T-cell (primary cell): ENCODE data around the gene PBLD. TPM values are rescaled to one million over a fixed set of nuclear protein-coding genes. Genes with fewer than 3 reads are reported as not detected.
"Not testable (repeated sequence)": the region's sequence is repeated elsewhere in the genome, so short reads cannot be mapped to it uniquely, and the experiment has no call there.

Experiments used
- ATAC-seq, 4 experiments: fragments of 200-7000 bp in 3 of 4; fragments of 150-1000 bp in 1 of 4; cut with Tn5 transposase; replicated peaks in 1 of 4; 1 replicate in 3 of 4; 2 replicates in 1 of 4; pipeline ENCODE4 v1.10.0; 2021; ENCODE audit warnings: moderate library complexity in 3 of 4, mild to moderate bottlenecking in 2 of 4, moderate number of reproducible peaks in 1 of 4
- CTCF ChIA-PET, 2 donors: fragments of 300-600 bp; sonication (Branson Sonifier 250); formaldehyde crosslinking; loops; one replicate each; lab custom pipeline; 2022; ENCODE audit warnings: antibody characterized with exemption in 2 of 2; lab: Charles Lee
- POLR2A ChIA-PET, 2 donors: fragments of 300-600 bp; sonication (Branson Sonifier 250); formaldehyde crosslinking; loops; one replicate each; lab custom pipeline; 2022; ENCODE audit warnings: antibody characterized with exemption in 2 of 2; lab: Charles Lee
- DNase-seq, 35 experiments: peaks; one replicate each; pipeline versions ENCODE4 v3.0.0 to v3.0.0-alpha.2; 2013 to 2023
- H3K27ac ChIP-seq: one replicate; pipeline ENCODE4 v1.5.1; 2013; ENCODE audit warnings: low read length
- H3K27me3 ChIP-seq, 2 experiments: replicated peaks in 1 of 2; 1 replicate in 1 of 2; 2 replicates in 1 of 2; pipeline versions ENCODE4 v1.6.1 to v1.7.0; 2013; ENCODE audit warnings: low read length in 1 of 2, mixed read lengths in 1 of 2; ENCODE audit not compliant: control insufficient read depth in 2 of 2, insufficient read depth in 2 of 2; ENCODE audit errors: extremely low read depth in 1 of 2
- H3K36me3 ChIP-seq, 2 donors: 1 replicate in 1 of 2; 2 replicates in 1 of 2; pipeline versions ENCODE4 v1.6.1 to v1.7.0; 2013; ENCODE audit warnings: low read length in 1 of 2; ENCODE audit not compliant: control insufficient read depth in 2 of 2, insufficient read depth in 1 of 2; ENCODE audit errors: extremely low read depth in 1 of 2
- H3K4me1 ChIP-seq, 2 experiments: 1 replicate in 1 of 2; 2 replicates in 1 of 2; pipeline versions ENCODE4 v1.6.1 to v1.7.0; 2013; ENCODE audit warnings: low read length in 2 of 2, mixed read lengths in 1 of 2; ENCODE audit not compliant: insufficient read depth in 2 of 2, control insufficient read depth in 1 of 2; ENCODE audit errors: extremely low read depth in 1 of 2
- H3K4me3 ChIP-seq, 2 donors: 1 replicate in 1 of 2; 2 replicates in 1 of 2; pipeline versions ENCODE4 v1.5.1 to v1.7.0; 2013; ENCODE audit warnings: mild to moderate bottlenecking in 2 of 2, low read length in 1 of 2, moderate library complexity in 1 of 2; ENCODE audit not compliant: control insufficient read depth in 1 of 2; ENCODE audit errors: extremely low read depth in 1 of 2
- H3K9me3 ChIP-seq: 2 replicates; pipeline ENCODE4 v1.7.0; 2013
- H3K27ac Mint-ChIP-seq, 2 donors: one replicate each; pipeline ENCODE4 v1.8.0; 2020 to 2021; ENCODE audit warnings: mild to moderate bottlenecking in 2 of 2, mixed read lengths in 2 of 2
- H3K27me3 Mint-ChIP-seq, 2 donors: one replicate each; pipeline ENCODE4 v1.8.0; 2021 to 2022; ENCODE audit warnings: mixed read lengths in 2 of 2
- H3K36me3 Mint-ChIP-seq: one replicate; pipeline ENCODE4 v1.8.0; 2021; ENCODE audit warnings: mixed read lengths
- H3K4me1 Mint-ChIP-seq, 3 donors: one replicate each; pipeline ENCODE4 v1.8.0; 2020 to 2022; ENCODE audit warnings: mixed read lengths in 3 of 3, mild to moderate bottlenecking in 1 of 3
- H3K4me3 Mint-ChIP-seq, 3 donors: one replicate each; pipeline ENCODE4 v1.8.0; 2020 to 2022; ENCODE audit warnings: mild to moderate bottlenecking in 3 of 3, mixed read lengths in 3 of 3, moderate library complexity in 3 of 3
- H3K9me3 Mint-ChIP-seq, 3 donors: one replicate each; pipeline ENCODE4 v1.8.0; 2020 to 2022; ENCODE audit warnings: mixed read lengths in 3 of 3
- WGBS: methylation state at CpG from one replicate; pipeline ENCODE4 v1.1.5; 2013; ENCODE audit warnings: missing lambda C conversion rate; ENCODE audit not compliant: insufficient coverage; 5-methylcytosine and 5-hydroxymethylcytosine counted together
- total RNA-seq, 35 experiments: library from RNA in 6 of 35; stranded (reverse) in 6 of 35; fragments of 120-200 nt in 1 of 35; gene quantifications; one replicate each; pipeline versions ENCODE4 v1.2.1 to v1.2.4 and lab custom pipeline; 2013 to 2026

The PBLD gene
- total RNA-seq, 5 donors from 2014 or later (not counting 1 experiment from before 2014, with no cell fraction given), result 1.3 to 3.4 (median 1.9) TPM

DNA sequence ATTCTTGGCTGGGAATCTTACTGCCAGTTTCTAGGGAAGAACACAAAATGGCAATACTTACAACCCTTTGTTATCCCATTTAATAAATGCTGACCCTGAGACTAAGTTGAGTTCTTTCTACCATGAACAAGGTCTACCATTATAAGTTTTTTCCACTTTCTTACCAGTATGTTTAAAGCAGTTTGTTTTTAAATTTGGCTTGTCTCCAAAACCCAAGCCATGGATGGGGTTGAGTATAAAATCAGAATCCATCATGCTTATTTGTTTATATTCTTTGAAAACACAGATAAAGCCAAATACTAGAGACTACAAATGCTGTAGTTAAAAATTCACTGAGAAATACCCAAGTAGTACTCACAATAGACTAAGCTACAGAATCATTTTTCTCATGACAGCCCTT is 42.0 kb downstream of the PBLD start:
- no peaks in the 10 kb centered on the region for H3K36me3 ChIP-seq
- Mint-ChIP-seq H3K27me3 (no peaks in the 10 kb centered on the region), H3K27ac (no peak overlapping the region), H3K36me3 (no peaks in the 10 kb centered on the region), H3K4me3 (no peak overlapping the region), H3K4me1 (no peaks in the 10 kb centered on the region), H3K9me3 (no peaks in the 10 kb centered on the region)
- DNase-seq (no peak), ATAC-seq (no peak)
- no peaks in the 10 kb centered on the region for H3K9me3 ChIP-seq
- H3K27ac ChIP-seq, result no peak overlapping the region
- H3K4me3 ChIP-seq, result no peak overlapping the region
- ChIA-PET CTCF (no interaction called here), POLR2A (no interaction called here)
- no peaks in the 10 kb centered on the region for H3K27me3 ChIP-seq
- H3K4me1 ChIP-seq, result no peaks in the 10 kb centered on the region

DNA sequence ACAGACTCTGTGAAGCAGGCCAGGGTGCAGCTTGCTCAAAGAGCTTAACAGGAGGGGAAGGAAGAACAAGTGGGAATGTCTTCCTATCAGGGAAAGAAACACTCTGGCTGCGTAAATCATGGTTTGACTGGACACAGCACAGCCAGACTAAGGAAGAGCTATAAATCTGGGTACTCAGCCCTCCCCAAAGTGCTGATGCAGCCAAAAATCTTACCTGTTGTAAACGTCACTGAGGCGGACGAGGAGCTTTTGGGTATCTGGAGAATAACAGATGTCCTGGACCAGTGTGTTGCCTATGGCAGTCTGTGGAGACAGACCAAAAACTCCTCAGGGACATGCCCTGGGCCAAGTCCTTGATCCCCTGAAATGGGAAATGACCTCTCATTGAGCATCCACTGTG is 44.0 kb downstream of the PBLD start:
- Mint-ChIP-seq H3K4me3 (no peak overlapping the region), H3K9me3 (no peaks in the 10 kb centered on the region), H3K4me1 (no peaks in the 10 kb centered on the region), H3K36me3 (no peaks in the 10 kb centered on the region), H3K27me3 (no peaks in the 10 kb centered on the region), H3K27ac (no peak overlapping the region)
- ChIA-PET POLR2A (no interaction called here), CTCF (no interaction called here)
- H3K36me3 ChIP-seq, result no peaks in the 10 kb centered on the region
- H3K27me3 ChIP-seq, result no peaks in the 10 kb centered on the region
- no peaks in the 10 kb centered on the region for H3K9me3 ChIP-seq
- no peak overlapping the region for H3K27ac ChIP-seq
- DNase-seq, result no peak
- ATAC-seq, result no peak
- no peak overlapping the region for H3K4me3 ChIP-seq
- no peaks in the 10 kb centered on the region for H3K4me1 ChIP-seq
- WGBS, result 88% methylated on average over 4 of the region's 4 CpGs

DNA sequence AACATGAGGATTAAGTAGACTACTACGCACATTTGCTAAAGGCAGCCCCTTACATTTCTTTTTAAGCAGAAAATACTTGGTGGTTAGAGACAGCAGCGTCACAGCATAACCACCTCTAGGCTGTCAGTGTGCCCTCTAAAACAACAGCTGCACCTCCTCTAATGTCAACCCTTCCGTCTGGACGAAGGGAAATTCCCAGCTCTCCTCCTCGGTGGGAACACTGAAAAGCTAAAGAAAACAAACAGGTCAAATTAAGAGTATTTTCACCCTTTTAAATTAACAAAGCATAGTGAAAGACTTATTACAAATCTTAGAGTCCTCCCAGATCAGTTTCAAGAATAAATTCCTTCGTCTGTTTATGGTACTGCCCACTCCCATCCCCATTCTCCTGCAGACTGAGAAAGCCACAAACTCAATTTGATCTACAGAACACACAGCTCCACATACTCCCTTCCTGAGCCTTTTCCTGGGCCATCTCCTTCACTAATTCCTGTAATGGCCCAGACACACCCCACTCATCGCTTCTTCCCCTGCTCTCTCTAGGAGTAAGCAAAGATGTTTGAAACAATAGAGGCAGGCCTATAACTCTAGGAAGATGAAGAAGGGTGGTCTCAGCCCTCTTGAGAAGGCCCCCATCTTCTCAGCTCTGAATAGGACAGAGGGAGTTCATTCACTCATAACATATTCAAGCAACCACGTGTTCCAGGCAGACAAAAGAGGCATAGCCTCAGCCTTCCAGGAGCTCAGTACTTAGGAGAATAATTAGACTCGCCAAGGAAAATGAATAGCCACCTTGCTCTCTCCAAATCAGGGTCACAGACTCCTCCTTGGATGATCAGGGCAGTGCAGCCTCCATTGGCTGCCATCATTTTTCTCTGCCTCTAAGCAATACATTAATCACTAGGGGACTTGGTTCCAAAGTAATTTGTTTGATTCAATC is 48.4 kb downstream of the PBLD start:
- H3K9me3 Mint-ChIP-seq, result no peaks in the 10 kb centered on the region
- H3K4me1 Mint-ChIP-seq, result no peaks in the 10 kb centered on the region
- ChIA-PET POLR2A (no interaction called here), CTCF (interaction anchor here (0.5 to 1.2 kb wide), 2 partner anchors 18 to 19 kb away, joined by 3 to 4 read pairs; no protein-coding TSS in a partner anchor)
- Histone ChIP-seq H3K27me3 (no peaks in the 10 kb centered on the region), H3K4me3 (no peak overlapping the region), H3K27ac (no peak overlapping the region), H3K9me3 (no peaks in the 10 kb centered on the region), H3K36me3 (no peaks in the 10 kb centered on the region), H3K4me1 (no peaks in the 10 kb centered on the region)
- no peaks in the 10 kb centered on the region for H3K27me3 Mint-ChIP-seq
- ATAC-seq (no peak), DNase-seq (no peak)
- WGBS, result 80% methylated on average over 8 of the region's 9 CpGs
- H3K36me3 Mint-ChIP-seq, result no peaks in the 10 kb centered on the region
- no peak overlapping the region for H3K4me3 Mint-ChIP-seq
- H3K27ac Mint-ChIP-seq, result no peak overlapping the region

DNA sequence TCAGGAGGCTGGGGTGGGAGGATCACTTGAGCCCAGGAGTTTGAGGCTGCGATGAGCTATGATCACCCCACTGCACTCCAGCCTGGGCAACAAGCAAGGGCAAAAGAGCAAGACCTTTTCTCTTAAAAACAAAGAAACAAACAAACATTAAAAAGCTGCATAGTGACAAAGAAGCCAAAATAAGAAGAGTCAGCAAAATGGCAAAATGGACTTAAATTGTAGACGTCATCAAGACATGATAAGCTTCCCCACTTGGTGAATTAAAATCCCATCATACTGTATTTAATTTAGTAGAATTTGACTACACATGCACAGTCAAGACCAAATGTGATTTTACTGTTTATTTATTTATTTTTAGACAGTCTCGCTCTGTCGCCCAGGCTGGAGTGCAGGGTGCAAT is 52.0 kb downstream of the PBLD start:
- H3K36me3 ChIP-seq, result no peaks in the 10 kb centered on the region
- DNase-seq, result no peak
- no peaks in the 10 kb centered on the region for H3K4me1 Mint-ChIP-seq
- CTCF ChIA-PET, result no interaction called here
- H3K4me3 ChIP-seq, result no peak overlapping the region
- H3K27me3 Mint-ChIP-seq, result no peaks in the 10 kb centered on the region
- POLR2A ChIA-PET, result no interaction called here
- no CpG with 5 or more reads among the region's 4 CpGs for WGBS
- no peak for ATAC-seq
- peaks cover 4 to 18% (median 8%) of the 10 kb centered on the region in 3 donors for H3K9me3 Mint-ChIP-seq
- no peaks in the 10 kb centered on the region for H3K4me1 ChIP-seq
- no peak overlapping the region for H3K27ac Mint-ChIP-seq
- H3K36me3 Mint-ChIP-seq, result peaks cover 4% of the 10 kb centered on the region
- H3K27ac ChIP-seq, result no peak overlapping the region
- no peak overlapping the region for H3K4me3 Mint-ChIP-seq
- H3K27me3 ChIP-seq, result no peaks in the 10 kb centered on the region
- no peaks in the 10 kb centered on the region for H3K9me3 ChIP-seq

DNA sequence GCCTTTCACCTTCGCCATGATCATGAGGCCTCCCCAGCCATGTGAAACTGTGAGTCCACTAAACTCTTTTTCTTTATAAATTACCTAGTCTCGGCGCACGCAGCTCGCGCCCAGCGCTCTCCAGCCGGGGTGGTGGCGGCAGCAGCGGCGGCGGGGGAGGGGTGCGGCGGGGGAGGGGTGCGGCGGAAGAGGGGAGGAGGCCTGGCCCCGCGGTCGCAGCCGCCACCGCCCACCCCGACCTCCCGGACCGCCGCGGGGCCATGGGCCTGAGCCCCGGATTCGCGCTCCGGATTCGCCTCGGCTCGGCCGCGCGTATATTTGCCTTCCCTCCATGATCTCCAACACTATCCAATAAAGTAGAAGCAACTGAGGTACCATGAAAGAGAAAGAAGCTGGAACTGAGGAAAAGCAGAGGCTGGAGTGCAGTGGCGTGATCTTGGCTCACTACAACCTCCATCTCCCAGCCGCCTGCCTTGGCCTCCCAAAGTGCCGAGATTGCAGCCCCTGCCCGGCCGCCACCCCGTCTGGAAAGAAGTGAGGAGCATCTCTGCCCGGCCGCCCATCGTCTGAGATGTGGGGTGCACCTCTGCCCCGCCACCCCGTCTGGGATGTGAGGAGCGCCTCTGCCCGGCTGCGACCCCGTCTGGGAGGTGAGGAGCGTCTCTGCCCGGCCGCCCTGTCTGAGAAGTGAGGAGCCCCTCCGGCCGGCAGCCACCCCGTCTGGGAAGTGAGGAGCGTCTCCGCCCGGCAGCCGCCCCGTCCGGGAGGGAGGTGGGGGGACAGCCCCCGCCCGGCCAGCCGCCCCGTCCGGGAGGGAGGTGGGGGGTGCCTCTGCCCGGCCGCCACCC is 53.6 kb downstream of the PBLD start:
- POLR2A ChIA-PET, H3K27ac ChIP-seq, ATAC-seq: not testable (repeated sequence)

DNA sequence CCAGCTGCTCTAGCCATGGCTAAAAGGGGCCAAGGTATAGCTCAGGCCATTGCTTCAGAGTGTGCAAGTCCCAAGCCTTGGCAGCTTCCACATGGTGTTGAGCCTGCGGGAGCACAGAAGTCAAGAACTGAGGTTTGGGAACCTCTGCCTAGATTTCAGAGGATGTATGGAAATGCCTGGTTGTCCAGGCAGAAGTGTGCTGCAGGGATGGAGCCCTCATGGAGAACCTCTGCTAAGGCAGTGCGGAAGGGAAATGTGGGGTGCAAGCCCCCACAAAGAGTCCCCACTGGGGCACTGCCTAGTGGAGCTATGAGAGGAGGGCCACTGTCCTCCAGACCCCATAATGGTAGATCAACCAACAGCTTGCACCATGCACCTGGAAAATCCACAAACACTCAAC is 54.9 kb downstream of the PBLD start:
- H3K9me3 ChIP-seq, H3K27ac ChIP-seq, H3K27me3 ChIP-seq, H3K36me3 Mint-ChIP-seq, H3K4me1 Mint-ChIP-seq, H3K36me3 ChIP-seq, H3K4me3 Mint-ChIP-seq, H3K4me1 ChIP-seq, H3K27ac Mint-ChIP-seq, ATAC-seq, H3K27me3 Mint-ChIP-seq, CTCF ChIA-PET, DNase-seq: not testable (repeated sequence)
- H3K9me3 Mint-ChIP-seq, result peaks cover 4 to 18% (median 8%) of the 10 kb centered on the region in 3 donors
- peak overlapping the region in 1 of 2 donors; percentile 23 for H3K4me3 ChIP-seq
- POLR2A ChIA-PET, result interaction anchor here in 1 of 2 donors (0.6 to 0.7 kb wide), 2 partner anchors 10 to 99 kb away, joined by 3 read pairs; no protein-coding TSS in a partner anchor
- WGBS, result 100% methylated on average over 2 of the region's 2 CpGs

More for the DNA sequence above, 53.6 kb downstream of the PBLD start:
- H3K27me3 ChIP-seq, H3K4me1 ChIP-seq, H3K4me3 ChIP-seq, DNase-seq, H3K9me3 ChIP-seq, H3K27me3 Mint-ChIP-seq, H3K36me3 Mint-ChIP-seq, H3K4me1 Mint-ChIP-seq, H3K36me3 ChIP-seq, H3K27ac Mint-ChIP-seq, CTCF ChIA-PET, H3K4me3 Mint-ChIP-seq: not testable (repeated sequence)
- peaks cover 4 to 18% (median 8%) of the 10 kb centered on the region in 3 donors for H3K9me3 Mint-ChIP-seq
- WGBS, result 97% methylated on average over 23 of the region's 70 CpGs
